Measurements from ENCODE around the gene LMNA. TPM values are rescaled to one million over a fixed set of nuclear protein-coding genes. Genes with fewer than 3 reads are reported as not detected.
"Not testable (repeated sequence)": the region's sequence is repeated elsewhere in the genome, so short reads cannot be mapped to it uniquely, and the experiment has no call there.

LMNA gene
- total RNA-seq, 1 experiment from 2014 or later = 225 TPM

DNA sequence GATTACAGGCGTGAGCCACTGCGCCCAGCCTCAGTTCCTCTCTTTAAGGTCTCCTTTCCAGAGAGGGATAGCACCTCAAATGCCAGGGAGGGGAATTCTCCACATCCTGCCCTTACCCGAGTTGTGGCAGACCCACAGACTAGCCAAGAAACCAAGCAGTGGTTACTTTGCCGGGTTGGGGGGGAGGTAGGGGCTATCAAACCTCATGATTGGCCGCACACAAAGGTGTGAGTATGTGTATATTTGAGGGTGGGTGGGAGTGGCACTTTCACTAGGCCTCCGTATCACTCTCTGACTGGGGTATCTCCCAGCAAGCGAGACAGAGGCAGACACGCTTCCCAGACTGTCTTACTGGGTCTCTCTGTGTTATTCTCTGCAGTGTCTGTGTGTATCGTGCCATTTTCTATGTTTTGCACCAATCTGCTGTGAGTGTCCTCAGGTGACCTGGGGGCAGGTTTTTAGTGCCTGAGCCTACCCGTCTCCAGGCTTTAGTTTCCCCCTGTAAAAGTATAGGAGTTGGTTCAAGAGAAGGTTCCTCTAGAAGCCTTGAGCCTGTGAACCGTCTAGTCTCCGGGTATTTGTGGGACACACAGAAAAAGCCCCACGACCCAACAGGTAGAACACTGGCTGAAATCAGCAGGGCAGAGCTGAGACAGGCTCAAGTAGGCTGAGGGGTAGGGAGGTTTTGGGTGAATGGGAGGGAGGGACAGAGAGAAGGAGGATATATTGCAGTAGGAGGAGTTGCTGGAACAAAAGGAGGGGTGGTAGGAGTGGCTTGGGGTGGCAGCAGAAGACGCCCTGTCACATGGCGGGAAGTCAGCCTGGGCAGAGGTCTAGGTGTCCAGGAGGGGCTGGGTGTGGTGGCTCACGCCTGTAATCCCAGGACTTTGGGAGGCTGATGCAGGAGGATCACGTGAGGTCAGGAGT is 10.3 kb downstream of the LMNA start:
- peak; percentile 59 for DNase-seq (ENCODE audit: low spot score)
- Histone ChIP-seq H3K4me3 (ENCODE audit: low read depth, low read length, poor library complexity, severe bottlenecking) (no peak overlapping the region), H3K9me3 (ENCODE audit: low read depth, low read length, poor library complexity, severe bottlenecking) (no peaks in the 10 kb centered on the region), H3K27me3 (replicated peaks; ENCODE audit: insufficient read depth, low read depth, low read length, poor library complexity) (no peaks in the 10 kb centered on the region), H3K27ac (ENCODE audit: low read depth, low read length, poor library complexity, severe bottlenecking) (peak overlapping the region; percentile 80), H3K4me1 (ENCODE audit: insufficient read depth, low read length, poor library complexity, severe bottlenecking) (peaks cover 90% of the 10 kb centered on the region), H3K36me3 (ENCODE audit: insufficient read depth, low read length, poor library complexity, severe bottlenecking) (peaks cover 6% of the 10 kb centered on the region)
- TF ChIP-seq, protein P1, sequence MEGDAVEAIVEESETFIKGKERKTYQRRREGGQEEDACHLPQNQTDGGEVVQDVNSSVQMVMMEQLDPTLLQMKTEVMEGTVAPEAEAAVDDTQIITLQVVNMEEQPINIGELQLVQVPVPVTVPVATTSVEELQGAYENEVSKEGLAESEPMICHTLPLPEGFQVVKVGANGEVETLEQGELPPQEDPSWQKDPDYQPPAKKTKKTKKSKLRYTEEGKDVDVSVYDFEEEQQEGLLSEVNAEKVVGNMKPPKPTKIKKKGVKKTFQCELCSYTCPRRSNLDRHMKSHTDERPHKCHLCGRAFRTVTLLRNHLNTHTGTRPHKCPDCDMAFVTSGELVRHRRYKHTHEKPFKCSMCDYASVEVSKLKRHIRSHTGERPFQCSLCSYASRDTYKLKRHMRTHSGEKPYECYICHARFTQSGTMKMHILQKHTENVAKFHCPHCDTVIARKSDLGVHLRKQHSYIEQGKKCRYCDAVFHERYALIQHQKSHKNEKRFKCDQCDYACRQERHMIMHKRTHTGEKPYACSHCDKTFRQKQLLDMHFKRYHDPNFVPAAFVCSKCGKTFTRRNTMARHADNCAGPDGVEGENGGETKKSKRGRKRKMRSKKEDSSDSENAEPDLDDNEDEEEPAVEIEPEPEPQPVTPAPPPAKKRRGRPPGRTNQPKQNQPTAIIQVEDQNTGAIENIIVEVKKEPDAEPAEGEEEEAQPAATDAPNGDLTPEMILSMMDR (conservative IDR thresholded peaks at IDR 0.05; ENCODE audit: low read depth, low read length) = no peak
- no peak for TF ChIP-seq EZH2 (IDR thresholded peaks at IDR 0.05; ENCODE audit: borderline replicate concordance, low read depth, low read length, poor library complexity, severe bottlenecking)
- POLR2A ChIA-PET (ENCODE audit: low non-redundant PET) = no interaction called here
- CTCF ChIA-PET = no interaction called here
- intact Hi-C loops (cut with micrococcal nuclease; ENCODE audit: unreplicated experiment) = loop anchor here (1.0 kb wide), 1 partner anchor 18 kb away; no protein-coding TSS in a partner anchor
- BruUV-seq (replicated peaks) = no TSS peak

DNA sequence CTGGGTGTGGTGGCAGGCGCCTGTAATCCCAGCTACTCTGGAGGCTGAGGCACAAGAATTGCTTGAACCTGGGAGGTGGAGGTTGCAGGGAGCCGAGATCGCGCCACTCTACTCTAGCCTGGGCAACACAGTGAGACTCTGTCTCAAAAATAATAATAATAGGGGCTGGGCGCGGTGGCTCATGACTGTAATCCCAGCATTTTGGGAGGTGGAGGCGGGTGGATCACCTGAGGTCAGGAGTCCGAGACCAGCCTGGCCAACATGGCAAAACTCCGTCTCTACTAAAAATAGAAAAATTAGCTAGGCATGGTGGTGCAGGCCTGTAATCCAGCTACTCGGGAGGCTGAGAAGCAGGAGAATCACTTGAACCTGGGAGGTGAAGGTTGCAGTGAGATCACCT is 11.0 kb downstream of the LMNA start:
- BruUV-seq (replicated peaks); H3K36me3 ChIP-seq (ENCODE audit: insufficient read depth, low read length, poor library complexity, severe bottlenecking); H3K27me3 ChIP-seq (replicated peaks; ENCODE audit: insufficient read depth, low read depth, low read length, poor library complexity); DNase-seq (ENCODE audit: low spot score); H3K4me3 ChIP-seq (ENCODE audit: low read depth, low read length, poor library complexity, severe bottlenecking); H3K9me3 ChIP-seq (ENCODE audit: low read depth, low read length, poor library complexity, severe bottlenecking); POLR2A ChIA-PET (ENCODE audit: low non-redundant PET); intact Hi-C loops (cut with micrococcal nuclease; ENCODE audit: unreplicated experiment): not testable (repeated sequence)
- CTCF ChIA-PET = interaction anchor here (6.6 kb wide), 1 partner anchor 29 kb away, joined by 56 read pairs; no protein-coding TSS in a partner anchor
- peaks cover 87% of the 10 kb centered on the region for H3K4me1 ChIP-seq (ENCODE audit: insufficient read depth, low read length, poor library complexity, severe bottlenecking)
- peak overlapping the region; percentile 80 for H3K27ac ChIP-seq (ENCODE audit: low read depth, low read length, poor library complexity, severe bottlenecking)

DNA sequence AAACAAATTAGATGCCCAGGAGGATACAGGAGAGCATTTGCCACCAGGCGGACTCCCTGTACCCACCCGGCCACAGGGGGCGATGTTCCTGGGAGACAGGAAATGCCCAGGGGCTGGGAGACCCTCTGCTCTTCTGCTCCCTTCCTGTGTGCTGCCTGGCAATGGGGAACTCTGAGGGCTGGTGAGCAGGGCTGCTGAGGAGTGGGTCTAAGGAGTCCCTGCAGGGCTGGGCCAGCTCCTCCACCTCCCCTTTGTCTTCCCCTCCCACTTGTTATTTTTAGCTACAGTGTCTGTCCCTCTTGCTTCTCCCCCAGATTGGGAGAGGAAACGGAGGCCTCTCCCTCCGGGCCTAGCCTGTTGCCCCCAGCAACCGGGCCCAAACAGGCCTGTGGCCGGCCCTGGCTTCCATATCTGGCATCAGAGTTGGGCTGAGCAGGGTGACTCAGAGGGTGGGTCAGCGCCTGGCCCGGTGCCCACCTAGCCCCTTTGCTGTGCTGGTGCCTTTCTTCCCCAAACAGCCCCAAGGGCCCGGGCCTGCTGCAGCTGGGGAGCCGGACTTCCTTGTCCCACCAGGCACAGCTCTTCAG is 11.6 kb downstream of the LMNA start:
- peaks cover 82% of the 10 kb centered on the region for H3K4me1 ChIP-seq (ENCODE audit: insufficient read depth, low read length, poor library complexity, severe bottlenecking)
- peaks cover 11% of the 10 kb centered on the region for H3K36me3 ChIP-seq (ENCODE audit: insufficient read depth, low read length, poor library complexity, severe bottlenecking)
- CTCF ChIA-PET = interaction anchor here (6.6 kb wide), 1 partner anchor 29 kb away, joined by 56 read pairs; no protein-coding TSS in a partner anchor
- peak overlapping the region; percentile 71 for H3K27ac ChIP-seq (ENCODE audit: low read depth, low read length, poor library complexity, severe bottlenecking)
- no peaks in the 10 kb centered on the region for H3K9me3 ChIP-seq (ENCODE audit: low read depth, low read length, poor library complexity, severe bottlenecking)
- intact Hi-C loops (cut with micrococcal nuclease; ENCODE audit: unreplicated experiment) = no loop called here
- H3K4me3 ChIP-seq (ENCODE audit: low read depth, low read length, poor library complexity, severe bottlenecking) = no peak overlapping the region
- BruUV-seq (replicated peaks) = no TSS peak
- POLR2A ChIA-PET (ENCODE audit: low non-redundant PET) = no interaction called here
- H3K27me3 ChIP-seq (replicated peaks; ENCODE audit: insufficient read depth, low read depth, low read length, poor library complexity) = no peaks in the 10 kb centered on the region
- TF ChIP-seq EZH2 (IDR thresholded peaks at IDR 0.05; ENCODE audit: borderline replicate concordance, low read depth, low read length, poor library complexity, severe bottlenecking) = no peak
- TF ChIP-seq, protein P1 (conservative IDR thresholded peaks at IDR 0.05; ENCODE audit: low read depth, low read length) = peak; percentile 54
- DNase-seq (ENCODE audit: low spot score) = peak; percentile 69

Data from A673 (cell line).